ENCODE data around the gene ANKRD22.

- TF ChIP-seq POLR2A (IDR thresholded peaks at IDR 0.05; ENCODE audit: low read length) = no peak
- no peak for TF ChIP-seq GATA1 (IDR thresholded peaks at IDR 0.05; ENCODE audit: low read depth, low read length)
These were observed 39.2 kb upstream of the ANKRD22 start for GRCh38 chr10:88890681-88891381.

Data from erythroblast (primary cell).